ENCODE measurements around the gene PLCH1. TPM values are rescaled to one million over a fixed set of nuclear protein-coding genes. Genes with fewer than 3 reads are reported as not detected.

PLCH1 gene
- total and polyA plus RNA-seq, 7 experiments from 2014 or later, result 0.56 TPM; not detected in 6

DNA sequence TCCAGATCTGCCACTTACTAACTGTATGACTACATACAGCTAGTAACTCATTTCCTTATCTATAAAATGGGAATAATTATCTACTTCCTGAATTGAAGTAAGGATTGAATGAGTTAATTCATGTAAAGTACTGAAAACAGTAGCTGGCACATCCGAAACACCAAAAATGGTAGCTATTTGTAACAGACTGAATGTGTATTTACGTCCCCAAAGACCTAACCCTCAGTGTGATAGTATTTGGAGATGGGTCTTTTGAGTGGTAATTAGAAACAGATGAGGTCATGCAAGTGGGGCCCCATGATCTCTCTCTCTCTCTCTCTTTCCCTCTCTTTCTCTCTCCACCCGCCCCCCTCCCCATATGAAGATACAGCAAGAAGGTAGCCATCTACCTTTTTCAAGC, 146.2 kb downstream of the PLCH1 start:
- H3K4me3 Mint-ChIP-seq, result no peak overlapping the region
- peaks cover 0 to 5% (median 0%) of the 10 kb centered on the region in 7 donors for H3K4me1 Mint-ChIP-seq
- H3K27ac Mint-ChIP-seq, result no peak overlapping the region
- H3K36me3 Mint-ChIP-seq, result no peaks in the 10 kb centered on the region
- Histone ChIP-seq H3K36me3 (ENCODE audit: control insufficient read depth in 2 of 3, insufficient read depth in 3 of 3, low read length in 3 of 3) (no peaks in the 10 kb centered on the region), H3K4me1 (ENCODE audit: control insufficient read depth in 2 of 2, insufficient read depth in 2 of 2, low read length in 2 of 2) (no peaks in the 10 kb centered on the region), H3K4me3 (ENCODE audit: low read length) (no peak overlapping the region), H3K9me3 (ENCODE audit: control insufficient read depth in 2 of 3, low read length in 3 of 3) (no peaks in the 10 kb centered on the region), H3K27ac (ENCODE audit: low read depth, low read length) (no peak overlapping the region), H3K27me3 (ENCODE audit: control insufficient read depth in 2 of 2, insufficient read depth in 2 of 2, low read length in 2 of 2) (no peaks in the 10 kb centered on the region)
- H3K27me3 Mint-ChIP-seq, result peaks cover 0 to 7% (median 3%) of the 10 kb centered on the region in 5 donors
- CTCF ChIA-PET, result no interaction called here
- peaks cover 0 to 3% (median 0%) of the 10 kb centered on the region in 11 donors for H3K9me3 Mint-ChIP-seq
- ATAC-seq (no peak), DNase-seq (no peak)
- POLR2A ChIA-PET, result no interaction called here
- intact Hi-C loops (cut with micrococcal nuclease), result no loop called here

DNA sequence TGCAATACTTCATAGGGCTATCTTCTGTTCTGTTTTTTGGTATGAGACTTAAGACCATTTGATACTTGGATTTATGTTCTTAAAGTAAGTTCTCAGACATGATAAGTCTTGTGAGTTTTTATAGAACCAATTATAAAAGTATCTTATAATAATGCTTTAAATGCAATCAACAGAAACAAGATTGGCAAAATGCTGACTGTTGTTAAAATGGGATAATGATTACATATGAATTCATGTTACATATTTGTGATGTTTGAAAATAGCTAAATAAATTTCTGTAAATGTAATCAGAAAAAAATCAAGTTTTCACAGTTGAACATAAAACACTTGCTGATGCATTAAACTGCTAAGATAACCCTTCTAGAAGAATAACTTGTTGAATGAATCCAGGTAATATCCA, 148.3 kb downstream of the PLCH1 start:
- Mint-ChIP-seq H3K9me3 (peaks cover 0 to 3% (median 0%) of the 10 kb centered on the region in 11 donors), H3K4me3 (no peak overlapping the region), H3K36me3 (no peaks in the 10 kb centered on the region), H3K27ac (no peak overlapping the region), H3K4me1 (no peaks in the 10 kb centered on the region), H3K27me3 (peaks cover 0 to 11% (median 4%) of the 10 kb centered on the region in 5 donors)
- H3K9me3 ChIP-seq (ENCODE audit: control insufficient read depth in 2 of 3, low read length in 3 of 3), result no peaks in the 10 kb centered on the region
- DNase-seq (no peak), ATAC-seq (no peak)
- H3K36me3 ChIP-seq (ENCODE audit: control insufficient read depth in 2 of 3, insufficient read depth in 3 of 3, low read length in 3 of 3), result no peaks in the 10 kb centered on the region
- intact Hi-C loops (cut with micrococcal nuclease), result no loop called here
- no peak overlapping the region for H3K4me3 ChIP-seq (ENCODE audit: low read length)
- no peaks in the 10 kb centered on the region for H3K4me1 ChIP-seq (ENCODE audit: control insufficient read depth in 2 of 2, insufficient read depth in 2 of 2, low read length in 2 of 2)
- H3K27me3 ChIP-seq (ENCODE audit: control insufficient read depth in 2 of 2, insufficient read depth in 2 of 2, low read length in 2 of 2), result no peaks in the 10 kb centered on the region
- H3K27ac ChIP-seq (ENCODE audit: low read depth, low read length), result no peak overlapping the region
- ChIA-PET POLR2A (no interaction called here), CTCF (no interaction called here)

DNA sequence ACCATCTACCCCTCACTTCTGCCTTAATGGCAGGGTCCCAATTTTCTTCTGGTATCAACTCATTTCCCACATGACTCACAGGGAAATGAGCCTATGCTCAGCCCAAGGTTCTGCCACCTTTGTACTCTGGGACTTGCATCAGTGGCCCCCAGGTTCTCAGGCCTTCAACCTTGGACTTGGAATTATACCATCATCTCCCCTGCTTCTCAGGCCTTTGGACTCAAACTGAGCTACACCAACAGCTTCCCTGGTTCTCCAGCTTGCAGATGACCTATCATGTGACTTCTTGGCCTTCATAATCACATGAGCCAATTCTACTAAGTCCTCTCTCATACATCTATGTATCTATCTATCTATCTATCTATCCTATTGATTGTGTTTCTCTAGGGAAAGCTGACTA, 149.5 kb downstream of the PLCH1 start:
- Histone ChIP-seq H3K27ac (ENCODE audit: low read depth, low read length) (no peak overlapping the region), H3K36me3 (ENCODE audit: control insufficient read depth in 2 of 3, insufficient read depth in 3 of 3, low read length in 3 of 3) (no peaks in the 10 kb centered on the region), H3K27me3 (ENCODE audit: control insufficient read depth in 2 of 2, insufficient read depth in 2 of 2, low read length in 2 of 2) (no peaks in the 10 kb centered on the region), H3K9me3 (ENCODE audit: control insufficient read depth in 2 of 3, low read length in 3 of 3) (no peaks in the 10 kb centered on the region), H3K4me1 (ENCODE audit: control insufficient read depth in 2 of 2, insufficient read depth in 2 of 2, low read length in 2 of 2) (no peaks in the 10 kb centered on the region), H3K4me3 (ENCODE audit: low read length) (no peak overlapping the region)
- Mint-ChIP-seq H3K4me3 (no peak overlapping the region), H3K9me3 (peaks cover 0 to 3% (median 0%) of the 10 kb centered on the region in 11 donors), H3K27ac (no peak overlapping the region), H3K27me3 (peaks cover 0 to 11% (median 4%) of the 10 kb centered on the region in 5 donors), H3K4me1 (no peaks in the 10 kb centered on the region), H3K36me3 (no peaks in the 10 kb centered on the region)
- no peak for ATAC-seq
- no peak for DNase-seq
- POLR2A ChIA-PET, result no interaction called here
- CTCF ChIA-PET, result no interaction called here
- intact Hi-C loops (cut with micrococcal nuclease), result no loop called here

DNA sequence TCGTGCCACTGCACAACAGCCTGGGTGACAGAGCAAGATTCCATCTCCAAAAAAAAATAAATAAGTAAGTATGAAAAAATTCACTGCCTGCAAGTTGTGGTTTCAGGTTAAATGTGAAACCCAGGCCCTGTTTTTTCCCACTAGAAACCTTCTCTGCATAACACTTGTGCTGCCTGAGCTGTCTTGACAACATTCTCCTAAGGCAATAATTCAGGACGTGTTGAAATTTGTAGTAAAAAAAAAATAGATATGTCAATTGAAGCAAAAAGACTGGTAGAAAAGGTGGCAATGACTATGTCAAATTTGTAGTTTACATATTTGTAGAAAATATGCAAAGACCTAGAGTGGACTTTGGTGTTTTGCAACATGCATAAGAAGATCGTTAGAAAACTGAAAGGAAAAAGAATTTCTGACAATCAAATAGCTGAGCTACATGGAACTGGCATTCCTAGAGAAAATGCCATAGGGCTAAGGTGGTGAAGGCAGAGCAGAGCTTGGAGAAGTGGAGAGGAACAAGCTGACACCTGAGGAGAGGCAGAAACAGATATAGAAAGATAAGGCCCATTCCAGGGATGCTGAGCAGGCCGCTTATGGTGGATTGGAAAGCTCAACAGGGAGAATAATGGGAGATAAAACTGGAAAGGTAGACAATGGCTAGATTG, 150.2 kb downstream of the PLCH1 start:
- CTCF ChIA-PET, result interaction anchor here (0.7 kb wide), 1 partner anchor 9 kb away, joined by 3 read pairs; no protein-coding TSS in a partner anchor
- intact Hi-C loops (cut with micrococcal nuclease), result no loop called here
- ATAC-seq (no peak), DNase-seq (no peak)
- Mint-ChIP-seq H3K4me1 (no peaks in the 10 kb centered on the region), H3K4me3 (no peak overlapping the region), H3K27me3 (peaks cover 0 to 11% (median 4%) of the 10 kb centered on the region in 5 donors), H3K36me3 (no peaks in the 10 kb centered on the region), H3K27ac (no peak overlapping the region), H3K9me3 (peaks cover 0 to 3% (median 0%) of the 10 kb centered on the region in 11 donors)
- H3K9me3 ChIP-seq (ENCODE audit: control insufficient read depth in 2 of 3, low read length in 3 of 3), result no peaks in the 10 kb centered on the region
- no peaks in the 10 kb centered on the region for H3K27me3 ChIP-seq (ENCODE audit: control insufficient read depth in 2 of 2, insufficient read depth in 2 of 2, low read length in 2 of 2)
- H3K4me3 ChIP-seq (ENCODE audit: low read length), result no peak overlapping the region
- H3K4me1 ChIP-seq (ENCODE audit: control insufficient read depth in 2 of 2, insufficient read depth in 2 of 2, low read length in 2 of 2), result no peaks in the 10 kb centered on the region
- POLR2A ChIA-PET, result no interaction called here
- H3K36me3 ChIP-seq (ENCODE audit: control insufficient read depth in 2 of 3, insufficient read depth in 3 of 3, low read length in 3 of 3), result no peaks in the 10 kb centered on the region
- H3K27ac ChIP-seq (ENCODE audit: low read depth, low read length), result no peak overlapping the region

DNA sequence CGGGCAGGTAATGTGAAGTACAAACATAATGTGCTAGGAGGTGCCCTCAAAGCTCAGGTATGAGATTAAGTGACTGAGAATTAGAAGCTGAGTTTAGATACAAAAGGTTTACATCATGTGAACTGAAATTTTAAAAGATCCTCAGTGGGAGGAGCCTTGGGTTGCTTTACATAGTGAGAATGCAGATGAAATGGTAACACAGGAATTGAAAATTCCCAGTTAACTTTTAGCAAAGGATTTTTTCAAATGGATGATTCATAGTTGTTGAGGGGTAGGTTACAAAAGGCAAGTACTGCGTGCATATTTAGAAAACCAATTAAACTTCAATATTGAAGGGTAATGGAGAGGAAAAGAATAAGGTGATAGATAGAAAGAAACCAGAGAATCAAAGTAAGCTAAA, 157.3 kb downstream of the PLCH1 start:
- H3K4me3 Mint-ChIP-seq, result no peak overlapping the region
- Histone ChIP-seq H3K36me3 (ENCODE audit: control insufficient read depth in 2 of 3, insufficient read depth in 3 of 3, low read length in 3 of 3) (no peaks in the 10 kb centered on the region), H3K27ac (ENCODE audit: low read depth, low read length) (no peak overlapping the region), H3K9me3 (ENCODE audit: control insufficient read depth in 2 of 3, low read length in 3 of 3) (no peaks in the 10 kb centered on the region), H3K4me1 (ENCODE audit: control insufficient read depth in 2 of 2, insufficient read depth in 2 of 2, low read length in 2 of 2) (no peaks in the 10 kb centered on the region), H3K4me3 (ENCODE audit: low read length) (no peak overlapping the region), H3K27me3 (ENCODE audit: control insufficient read depth in 2 of 2, insufficient read depth in 2 of 2, low read length in 2 of 2) (no peaks in the 10 kb centered on the region)
- H3K27me3 Mint-ChIP-seq, result peaks cover 4 to 23% (median 5%) of the 10 kb centered on the region in 5 donors
- DNase-seq (no peak), ATAC-seq (no peak)
- no peak overlapping the region for H3K27ac Mint-ChIP-seq
- peaks cover 0 to 4% (median 0%) of the 10 kb centered on the region in 7 donors for H3K4me1 Mint-ChIP-seq
- POLR2A ChIA-PET, result no interaction called here
- H3K36me3 Mint-ChIP-seq, result no peaks in the 10 kb centered on the region
- CTCF ChIA-PET, result no interaction called here
- no peaks in the 10 kb centered on the region for H3K9me3 Mint-ChIP-seq
- intact Hi-C loops (cut with micrococcal nuclease), result no loop called here

DNA sequence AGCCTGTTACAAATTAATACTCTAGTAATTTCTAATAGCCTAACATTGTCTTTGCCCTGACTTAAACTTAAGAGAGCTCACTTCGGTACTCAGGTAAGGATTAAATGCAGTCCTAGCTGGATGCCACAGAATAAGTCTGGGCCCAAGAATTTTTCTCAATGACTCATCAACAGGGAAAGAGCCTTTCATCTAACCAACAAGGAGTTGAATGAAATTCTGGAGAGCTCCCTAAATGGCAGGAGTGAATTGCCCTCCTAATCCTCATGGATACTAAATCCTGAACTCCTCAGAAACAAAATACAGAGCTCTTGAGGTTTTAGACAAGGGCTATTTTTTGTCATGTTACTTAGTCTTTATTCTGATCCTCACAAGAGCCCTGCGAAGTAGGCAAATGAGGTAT, 159.5 kb downstream of the PLCH1 start:
- POLR2A ChIA-PET, result no interaction called here

DNA sequence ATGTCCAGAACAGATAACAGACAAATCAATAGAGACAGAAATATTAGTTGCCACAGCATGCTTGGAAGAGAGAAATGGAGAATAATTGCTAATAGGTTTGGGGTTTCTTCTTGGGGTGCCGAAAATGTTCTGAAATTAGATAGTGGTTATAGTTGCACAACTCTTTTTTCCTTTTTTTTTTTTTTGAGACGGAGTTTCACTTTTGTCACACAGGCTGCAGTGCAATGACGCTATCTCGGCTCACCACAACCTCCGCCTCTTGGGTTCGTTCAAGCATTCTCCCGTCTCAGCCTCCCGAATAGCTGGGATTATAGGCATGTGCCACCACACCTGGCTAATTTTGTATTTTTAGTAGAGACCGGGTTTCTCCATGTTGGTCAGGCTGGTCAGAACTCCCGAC, 163.3 kb downstream of the PLCH1 start:
- Mint-ChIP-seq H3K9me3 (no peaks in the 10 kb centered on the region), H3K27me3 (peaks cover 5 to 39% (median 7%) of the 10 kb centered on the region in 5 donors), H3K4me1 (peaks cover 0 to 10% (median 0%) of the 10 kb centered on the region in 7 donors), H3K4me3 (peak overlapping the region in 7 of 10 donors; percentile 2 to 67 (median 24)), H3K27ac (peak overlapping the region in 1 of 9 donors; percentile 71), H3K36me3 (no peaks in the 10 kb centered on the region)
- POLR2A ChIA-PET, result no interaction called here
- CTCF ChIA-PET, result no interaction called here
- DNase-seq, result peak in 5 of 9 donors; percentile 0 to 44 (median 14)
- Histone ChIP-seq H3K36me3 (ENCODE audit: control insufficient read depth in 2 of 3, insufficient read depth in 3 of 3, low read length in 3 of 3) (no peaks in the 10 kb centered on the region), H3K27ac (ENCODE audit: low read depth, low read length) (no peak overlapping the region), H3K9me3 (ENCODE audit: control insufficient read depth in 2 of 3, low read length in 3 of 3) (no peaks in the 10 kb centered on the region), H3K4me3 (ENCODE audit: low read length) (no peak overlapping the region), H3K4me1 (ENCODE audit: control insufficient read depth in 2 of 2, insufficient read depth in 2 of 2, low read length in 2 of 2) (no peaks in the 10 kb centered on the region), H3K27me3 (ENCODE audit: control insufficient read depth in 2 of 2, insufficient read depth in 2 of 2, low read length in 2 of 2) (no peaks in the 10 kb centered on the region)
- ATAC-seq, result peak; percentile 63
- intact Hi-C loops (cut with micrococcal nuclease), result no loop called here

More for the DNA sequence above, 159.5 kb downstream of the PLCH1 start:
- H3K4me1 Mint-ChIP-seq, result peaks cover 0 to 10% (median 0%) of the 10 kb centered on the region in 7 donors
- no peak overlapping the region for H3K27ac Mint-ChIP-seq
- Histone ChIP-seq H3K27ac (ENCODE audit: low read depth, low read length) (no peak overlapping the region), H3K9me3 (ENCODE audit: control insufficient read depth in 2 of 3, low read length in 3 of 3) (no peaks in the 10 kb centered on the region), H3K36me3 (ENCODE audit: control insufficient read depth in 2 of 3, insufficient read depth in 3 of 3, low read length in 3 of 3) (no peaks in the 10 kb centered on the region), H3K4me3 (ENCODE audit: low read length) (no peak overlapping the region), H3K27me3 (ENCODE audit: control insufficient read depth in 2 of 2, insufficient read depth in 2 of 2, low read length in 2 of 2) (no peaks in the 10 kb centered on the region), H3K4me1 (ENCODE audit: control insufficient read depth in 2 of 2, insufficient read depth in 2 of 2, low read length in 2 of 2) (no peaks in the 10 kb centered on the region)
- H3K27me3 Mint-ChIP-seq, result peaks cover 0 to 30% (median 5%) of the 10 kb centered on the region in 5 donors
- H3K4me3 Mint-ChIP-seq, result no peak overlapping the region
- intact Hi-C loops (cut with micrococcal nuclease), result no loop called here
- no peaks in the 10 kb centered on the region for H3K36me3 Mint-ChIP-seq
- no peaks in the 10 kb centered on the region for H3K9me3 Mint-ChIP-seq
- CTCF ChIA-PET, result interaction anchor here (0.5 kb wide), 1 partner anchor 9 kb away, joined by 3 read pairs; no protein-coding TSS in a partner anchor
- no peak for ATAC-seq
- DNase-seq, result no peak
